Activated T-cell treated with anti-CD3 and anti-CD28 coated beads for 24 hours (primary cell): ENCODE measurements around the gene CD7.

Experiments
- DNase-seq: peaks from one replicate; pipeline ENCODE4 v3.0.0-alpha.2; 2020; ENCODE audit warnings: low read depth

Gene CD7

GRCh38 chr17:82328141-82328993, 11.0 kb upstream of the CD7 start:
- no peak for DNase-seq

GRCh38 chr17:82327757-82328140, 10.3 kb upstream of the CD7 start:
- DNase-seq, result no peak

GRCh38 chr17:82327289-82327688, 9.9 kb upstream of the CD7 start:
- no peak for DNase-seq

GRCh38 chr17:82325286-82326180, 8.1 kb upstream of the CD7 start:
- DNase-seq, result no peak

- DNase-seq, result no peak
These were observed 7.3 kb upstream of the CD7 start for GRCh38 chr17:82324566-82325285.

GRCh38 chr17:82323514-82324234, 6.3 kb upstream of the CD7 start:
- DNase-seq, result no peak

- no peak for DNase-seq
These were observed 5.4 kb upstream of the CD7 start for GRCh38 chr17:82322526-82323453.

GRCh38 chr17:82321947-82322466, 4.6 kb upstream of the CD7 start:
- no peak for DNase-seq

GRCh38 chr17:82320956-82321927, 3.8 kb upstream of the CD7 start:
- DNase-seq, result peak; percentile 76

- DNase-seq, result no peak
These were observed 2.9 kb upstream of the CD7 start for GRCh38 chr17:82320140-82320840.

- no peak for DNase-seq
These were observed 2.2 kb upstream of the CD7 start for GRCh38 chr17:82319619-82320062.

GRCh38 chr17:82318772-82319606, 1.6 kb upstream of the CD7 start:
- DNase-seq, result no peak

GRCh38 chr17:82318169-82318498, 726 bp upstream of the CD7 start:
- no peak for DNase-seq

- DNase-seq, result no peak
These were observed 586 bp downstream of the CD7 start for GRCh38 chr17:82316651-82317393.

GRCh38 chr17:82315703-82316358, 1.6 kb downstream of the CD7 start:
- DNase-seq, result no peak
